Stomach (tissue), 4 donors: Measurements from ENCODE around the gene SMIM38.
"Not testable (repeated sequence)": the region's sequence is repeated elsewhere in the genome, so short reads cannot be mapped to it uniquely, and the experiment has no call there.

Experiments
- CTCF ChIP-seq, 7 experiments: fragments of 450-650 bp in 4 of 7; fragments of 200-600 bp in 3 of 7; sonication (generic) in 3 of 7; IDR thresholded peaks; one replicate each; pipeline ENCODE4 v1.5.1; 2016 to 2019; ENCODE audit warnings: antibody characterized with exemption in 7 of 7, control low read depth in 2 of 7, mild to moderate bottlenecking in 1 of 7
- POLR2A ChIP-seq, 4 donors: fragments of 450-650 bp; IDR thresholded peaks; one replicate each; pipeline ENCODE4 v1.6.1; 2016; ENCODE audit warnings: antibody characterized with exemption in 4 of 4, control low read depth in 2 of 4, mild to moderate bottlenecking in 1 of 4, moderate library complexity in 1 of 4

GRCh38 chr11:69149338-69150045 is 6.2 kb upstream of the SMIM38 start:
- not testable (repeated sequence) for TF ChIP-seq CTCF, POLR2A (IDR thresholded peaks at IDR 0.05)
